ENCODE data around the gene INO80E. TPM values are rescaled to one million over a fixed set of nuclear protein-coding genes. Genes with fewer than 3 reads are reported as not detected.
"Not testable (repeated sequence)": the region's sequence is repeated elsewhere in the genome, so short reads cannot be mapped to it uniquely, and the experiment has no call there.

Gene INO80E
- total RNA-seq, 1 donor: 14.5 TPM

GRCh38 chr16:30009990-30010843 is 14.2 kb downstream of the INO80E start:
- H3K79me2 ChIP-seq (ENCODE audit: insufficient read depth, low read length): no peaks in the 10 kb centered on the region
- H3K9me3 ChIP-seq (ENCODE audit: low read depth, low read length): no peaks in the 10 kb centered on the region
- TF ChIP-seq CTCF (IDR thresholded peaks at IDR 0.05; ENCODE audit: extremely low read depth, low read depth, low read length): no peak
- H2AFZ ChIP-seq (ENCODE audit: low read length): no peak overlapping the region
- peaks cover 30% of the 10 kb centered on the region for H3K27me3 ChIP-seq (ENCODE audit: insufficient read depth, low read length)
- H4K20me1 ChIP-seq (ENCODE audit: insufficient read depth, low read length): no peaks in the 10 kb centered on the region
- H3K4me3 ChIP-seq (ENCODE audit: insufficient read depth, low read length): no peak overlapping the region
- peak; percentile 89 for DNase-seq (ENCODE audit: insufficient read length, low spot score, missing footprints)
- no peak overlapping the region for H3K4me2 ChIP-seq (ENCODE audit: insufficient read depth, low read length)
- H3K27ac ChIP-seq (ENCODE audit: low read depth, low read length): no peak overlapping the region
- no peaks in the 10 kb centered on the region for H3K36me3 ChIP-seq (ENCODE audit: insufficient read depth, low read length)
- H3K4me1 ChIP-seq (ENCODE audit: insufficient read depth, low read length): peaks cover 6% of the 10 kb centered on the region

GRCh38 chr16:30010844-30011713 is 15.0 kb downstream of the INO80E start, which contains the start of gene DOC2A:
Gene DOC2A, minus strand, starts transcription at chr16:30011027. Its CDS starts 805 bp downstream, at chr16:30010222.
- Histone ChIP-seq H3K27ac (ENCODE audit: low read depth, low read length) (no peak within 1 kb of the TSS), H3K4me1 (ENCODE audit: insufficient read depth, low read length) (peaks cover 6% of the 10 kb centered on the region), H3K79me2 (ENCODE audit: insufficient read depth, low read length) (no peaks in the 10 kb centered on the region), H3K27me3 (ENCODE audit: insufficient read depth, low read length) (peaks cover 30% of the 10 kb centered on the region), H3K9me3 (ENCODE audit: low read depth, low read length) (no peaks in the 10 kb centered on the region), H3K4me2 (ENCODE audit: insufficient read depth, low read length) (peak within 1 kb of the TSS; percentile 48), H2AFZ (ENCODE audit: low read length) (no peak within 1 kb of the TSS), H3K4me3 (ENCODE audit: insufficient read depth, low read length) (peak within 1 kb of the TSS; percentile 25), H4K20me1 (ENCODE audit: insufficient read depth, low read length) (no peaks in the 10 kb centered on the region), H3K36me3 (ENCODE audit: insufficient read depth, low read length) (no peaks in the 10 kb centered on the region)
- DNase-seq (ENCODE audit: insufficient read length, low spot score, missing footprints): peak; percentile 87
- no peak for TF ChIP-seq CTCF (IDR thresholded peaks at IDR 0.05; ENCODE audit: extremely low read depth, low read depth, low read length)

GRCh38 chr16:30011714-30012504 is 15.9 kb downstream of the INO80E start:
- Histone ChIP-seq H3K36me3 (ENCODE audit: insufficient read depth, low read length) (no peaks in the 10 kb centered on the region), H3K9me3 (ENCODE audit: low read depth, low read length) (no peaks in the 10 kb centered on the region), H3K79me2 (ENCODE audit: insufficient read depth, low read length) (no peaks in the 10 kb centered on the region), H3K4me3 (ENCODE audit: insufficient read depth, low read length) (no peak overlapping the region), H3K27ac (ENCODE audit: low read depth, low read length) (no peak overlapping the region), H3K4me2 (ENCODE audit: insufficient read depth, low read length) (peak overlapping the region; percentile 48), H4K20me1 (ENCODE audit: insufficient read depth, low read length) (no peaks in the 10 kb centered on the region), H2AFZ (ENCODE audit: low read length) (no peak overlapping the region), H3K4me1 (ENCODE audit: insufficient read depth, low read length) (peaks cover 6% of the 10 kb centered on the region), H3K27me3 (ENCODE audit: insufficient read depth, low read length) (peaks cover 30% of the 10 kb centered on the region)
- peak; percentile 93 for DNase-seq (ENCODE audit: insufficient read length, low spot score, missing footprints)
- no peak for TF ChIP-seq CTCF (IDR thresholded peaks at IDR 0.05; ENCODE audit: extremely low read depth, low read depth, low read length)

- H3K27ac ChIP-seq (ENCODE audit: low read depth, low read length); H4K20me1 ChIP-seq (ENCODE audit: insufficient read depth, low read length); DNase-seq (ENCODE audit: insufficient read length, low spot score, missing footprints); H3K79me2 ChIP-seq (ENCODE audit: insufficient read depth, low read length); H3K4me3 ChIP-seq (ENCODE audit: insufficient read depth, low read length); H3K9me3 ChIP-seq (ENCODE audit: low read depth, low read length); H2AFZ ChIP-seq (ENCODE audit: low read length); H3K4me1 ChIP-seq (ENCODE audit: insufficient read depth, low read length); H3K36me3 ChIP-seq (ENCODE audit: insufficient read depth, low read length): not testable (repeated sequence)
- peaks cover 30% of the 10 kb centered on the region for H3K27me3 ChIP-seq (ENCODE audit: insufficient read depth, low read length)
- H3K4me2 ChIP-seq (ENCODE audit: insufficient read depth, low read length): peak overlapping the region; percentile 48
Observed at GRCh38 chr16:30012598-30012997, 16.6 kb downstream of the INO80E start.

- not testable (repeated sequence) for H3K4me1 ChIP-seq (ENCODE audit: insufficient read depth, low read length); H3K27ac ChIP-seq (ENCODE audit: low read depth, low read length); DNase-seq (ENCODE audit: insufficient read length, low spot score, missing footprints); H3K4me3 ChIP-seq (ENCODE audit: insufficient read depth, low read length); H3K36me3 ChIP-seq (ENCODE audit: insufficient read depth, low read length); H4K20me1 ChIP-seq (ENCODE audit: insufficient read depth, low read length); H3K9me3 ChIP-seq (ENCODE audit: low read depth, low read length); H2AFZ ChIP-seq (ENCODE audit: low read length); H3K4me2 ChIP-seq (ENCODE audit: insufficient read depth, low read length); H3K79me2 ChIP-seq (ENCODE audit: insufficient read depth, low read length)
- peaks cover 14% of the 10 kb centered on the region for H3K27me3 ChIP-seq (ENCODE audit: insufficient read depth, low read length)
Observed at GRCh38 chr16:30015450-30015849, 19.4 kb downstream of the INO80E start.

All from osteoblast (primary cell).